Measurements from ENCODE around the gene POU3F2.

POU3F2 gene

GRCh38 chr6:98844244-98845210 is 10.2 kb downstream of the POU3F2 start:
- no peak for DNase-seq (ENCODE audit: low read depth)

DNA sequence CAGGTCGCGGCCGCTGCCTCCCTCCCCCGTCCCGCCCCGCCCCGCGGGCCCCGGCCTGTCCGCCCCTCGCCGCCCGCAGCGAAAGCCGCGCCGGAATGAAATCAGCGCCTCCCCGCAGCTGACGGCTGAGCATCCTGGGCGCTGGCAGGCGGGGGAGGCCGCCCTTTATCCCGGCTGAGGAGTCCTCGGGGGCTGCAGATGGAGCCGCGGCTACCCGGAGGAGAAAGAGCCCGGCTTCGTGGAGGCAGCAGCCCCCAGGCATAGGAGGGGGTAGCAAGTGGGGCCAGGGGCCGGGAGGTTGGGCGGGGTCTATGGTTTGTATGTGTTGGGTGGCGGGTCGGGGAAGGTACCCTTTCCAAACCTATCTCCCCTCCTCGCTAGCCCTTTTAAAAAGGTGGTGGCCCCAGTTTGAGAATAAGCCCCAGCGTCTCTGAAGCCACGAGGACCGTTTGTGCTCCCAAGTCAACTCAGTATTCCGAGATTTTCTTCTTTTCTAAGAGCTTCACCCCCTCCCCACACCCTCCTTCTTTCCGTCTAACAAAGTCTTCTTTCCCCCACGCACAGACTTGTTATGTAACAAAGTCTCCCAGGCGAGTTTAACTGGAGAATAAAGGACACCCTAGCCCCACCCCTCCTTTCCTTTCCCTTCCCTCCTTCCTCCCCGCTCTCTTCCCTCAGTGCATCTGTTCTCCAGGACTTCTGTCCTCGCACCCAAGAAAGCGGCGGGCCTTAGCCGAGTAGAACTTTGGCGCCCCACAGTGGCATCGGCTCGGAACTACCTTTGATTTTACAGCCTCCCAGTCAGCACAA is 11.0 kb downstream of the POU3F2 start:
- DNase-seq (ENCODE audit: low read depth): no peak

GRCh38 chr6:98846021-98846380 is 11.6 kb downstream of the POU3F2 start:
- DNase-seq (ENCODE audit: low read depth): no peak

DNA sequence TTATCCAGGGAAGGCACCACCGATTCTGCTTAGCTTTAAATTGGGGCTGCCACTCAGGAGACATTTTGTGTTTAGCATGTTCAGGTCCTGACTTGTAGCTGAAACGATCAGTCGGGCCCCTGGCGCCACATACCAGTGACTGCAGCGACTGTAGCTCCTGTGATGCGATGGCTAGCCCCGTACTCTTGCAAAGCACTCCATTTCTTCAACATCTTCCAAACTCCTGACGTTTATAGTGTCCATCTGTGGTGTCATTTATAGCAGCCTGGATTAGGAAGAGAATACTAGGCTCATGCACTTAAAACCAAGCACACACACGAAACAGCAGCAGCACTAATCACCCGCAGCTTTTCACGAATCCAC is 13.0 kb downstream of the POU3F2 start:
- DNase-seq (ENCODE audit: low read depth): no peak

DNA sequence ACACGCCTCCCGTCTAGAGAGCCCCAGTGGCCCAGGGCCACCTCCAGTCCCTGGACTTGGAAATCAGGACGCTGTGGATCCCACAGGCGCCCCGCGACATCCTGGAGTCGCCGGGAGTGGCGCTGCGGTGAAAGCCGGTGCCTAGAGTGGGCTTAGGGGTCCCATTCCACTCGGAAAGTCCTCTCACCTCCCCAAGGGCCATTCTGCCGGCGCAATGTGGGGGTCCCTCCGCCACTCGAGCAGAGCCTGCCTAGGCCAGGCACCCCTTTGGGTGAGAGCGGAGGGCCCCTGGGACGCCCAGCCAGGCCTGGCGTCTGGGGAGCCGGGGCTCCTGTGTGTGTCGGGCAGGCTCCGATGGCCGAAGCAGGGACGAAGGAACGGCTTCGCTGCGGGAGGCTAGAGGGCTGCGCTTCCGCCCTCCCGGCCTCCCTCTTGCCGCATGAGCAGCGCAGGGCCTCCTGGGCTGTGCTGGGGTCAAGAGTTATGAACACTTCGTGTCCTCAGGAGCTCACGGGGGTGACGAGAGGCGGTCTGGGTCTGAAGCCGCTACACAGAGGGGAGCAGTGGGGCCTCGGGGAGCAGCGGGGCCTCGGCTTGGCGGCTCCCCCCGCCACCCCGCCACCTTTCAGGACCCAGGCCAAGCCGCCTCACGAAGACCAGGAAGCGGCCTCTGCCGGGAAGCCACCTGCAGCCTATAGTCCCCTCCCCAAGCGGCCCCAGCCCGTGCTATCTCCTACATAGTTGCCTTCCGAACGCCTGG is 13.6 kb downstream of the POU3F2 start:
- DNase-seq (ENCODE audit: low read depth): no peak

DNA sequence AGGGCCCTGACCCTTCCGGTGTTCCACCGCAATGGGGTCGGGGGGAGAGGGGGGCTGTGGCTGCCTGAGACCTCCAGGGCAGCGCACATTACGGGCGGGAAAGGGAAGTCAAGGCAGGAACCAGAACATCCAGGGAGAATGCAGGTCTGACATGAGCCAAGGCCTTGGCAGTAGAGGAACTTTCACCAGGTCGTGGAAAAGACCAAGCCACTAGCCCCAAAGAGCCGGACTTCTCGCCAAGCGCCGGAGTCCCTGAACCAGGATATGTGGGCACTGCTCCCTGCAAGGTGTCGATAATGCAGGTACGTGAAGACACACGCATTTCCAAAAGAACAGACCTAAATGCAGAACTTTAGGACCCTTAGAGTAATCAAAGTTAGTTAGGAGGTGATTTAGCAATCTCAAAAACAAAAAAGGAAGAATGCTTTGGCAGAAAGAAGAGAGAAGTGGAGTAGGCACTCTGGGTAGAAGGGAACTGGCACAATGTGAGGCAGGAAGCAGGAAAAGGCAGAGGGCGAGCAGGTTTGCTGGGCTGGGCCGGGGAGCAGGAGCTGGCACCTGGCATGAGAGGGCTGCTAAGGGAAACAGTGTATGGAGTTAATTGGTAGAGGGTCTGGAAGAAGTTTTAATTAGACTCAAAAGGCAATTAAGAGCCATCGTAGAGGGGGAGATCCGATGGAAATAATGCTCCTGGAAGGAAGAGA is 14.3 kb downstream of the POU3F2 start:
- DNase-seq (ENCODE audit: low read depth): no peak

GRCh38 chr6:98864497-98864896 is 30.1 kb downstream of the POU3F2 start:
- DNase-seq (ENCODE audit: low read depth): no peak

- no peak for DNase-seq (ENCODE audit: low read depth)
These were observed 36.7 kb downstream of the POU3F2 start for GRCh38 chr6:98871057-98871456.

DNA sequence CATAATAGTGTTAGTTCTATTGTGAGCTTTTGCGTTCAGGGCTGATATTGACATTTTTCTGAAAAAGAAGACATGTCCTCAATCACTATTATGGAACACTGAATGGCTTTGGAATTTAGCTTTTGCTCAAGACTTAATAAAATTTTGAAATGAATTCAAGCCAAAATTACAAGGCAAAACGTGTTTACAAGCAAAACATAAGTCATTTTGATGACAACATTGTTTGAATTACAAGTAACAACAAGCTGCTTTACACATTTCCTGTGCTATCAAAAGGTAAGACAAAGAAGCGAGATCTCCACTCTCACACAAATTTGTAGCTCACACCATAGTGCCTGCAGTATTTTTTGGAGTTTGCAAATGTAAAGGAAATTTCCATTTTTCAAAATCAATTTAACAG is 37.4 kb downstream of the POU3F2 start:
- no peak for DNase-seq (ENCODE audit: low read depth)

GRCh38 chr6:98875375-98875774 is 41.0 kb downstream of the POU3F2 start:
- no peak for DNase-seq (ENCODE audit: low read depth)

- no peak for DNase-seq (ENCODE audit: low read depth)
These were observed 42.9 kb downstream of the POU3F2 start for GRCh38 chr6:98877250-98877649.

- no peak for DNase-seq (ENCODE audit: low read depth)
These were observed 46.1 kb downstream of the POU3F2 start for GRCh38 chr6:98880486-98880885.

DNA sequence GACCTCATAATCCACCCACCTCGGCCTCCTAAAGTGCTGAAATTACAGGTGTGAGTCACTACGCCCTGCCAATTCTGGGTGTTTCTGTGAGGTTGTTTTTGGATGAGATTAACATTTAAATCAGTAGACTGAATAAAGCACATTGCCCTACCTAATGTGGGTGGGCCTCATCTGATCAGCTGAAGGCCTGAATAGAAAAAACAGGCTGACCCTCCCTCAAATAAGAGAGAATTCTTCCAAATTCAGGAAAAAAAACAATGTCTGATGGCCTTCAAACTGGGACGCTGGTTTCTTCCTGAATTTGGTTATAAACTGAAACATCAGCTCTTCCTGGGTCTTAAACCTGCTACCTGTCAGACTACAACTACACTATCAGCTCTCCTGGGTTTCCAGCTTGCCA is 51.0 kb downstream of the POU3F2 start:
- DNase-seq (ENCODE audit: low read depth): no peak

DNA sequence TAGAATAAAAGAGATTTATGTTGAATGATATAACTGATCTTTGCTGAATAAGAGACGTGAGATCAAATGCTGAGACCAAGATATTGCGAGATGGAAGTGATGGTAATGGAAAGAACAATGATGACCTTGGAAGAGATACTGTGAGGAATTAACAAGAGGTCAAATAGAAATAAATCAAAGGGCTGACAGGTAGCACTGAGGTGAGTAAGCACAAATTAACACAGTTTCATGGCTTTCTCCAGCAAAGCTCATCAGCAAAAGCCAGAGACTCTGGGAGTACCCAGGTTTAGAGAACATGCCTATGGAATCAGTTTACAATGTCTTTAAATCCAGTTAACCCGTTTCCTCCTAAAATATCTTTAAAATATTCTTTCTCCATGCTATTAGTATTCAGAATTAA is 53.3 kb downstream of the POU3F2 start:
- no peak for DNase-seq (ENCODE audit: low read depth)

Measured in activated T-helper 1 cell treated with Interleukin-2 at 50 U/mL for 16 hours (primary cell).